Islet precursor cell (in vitro differentiated cells): ENCODE measurements around the gene HS1BP3.
A peak's percentile ranks its signal among the peaks of the same experiment; 100 is the strongest.

Experiments used
- DNase-seq: peaks from one replicate; pipeline ENCODE4 v3.0.0-alpha.2; 2018

Gene HS1BP3

GRCh38 chr2:20674974-20675679, 24.2 kb upstream of the HS1BP3 start:
- DNase-seq: peak; percentile 64

- no peak for DNase-seq
These were observed 23.5 kb upstream of the HS1BP3 start for GRCh38 chr2:20674309-20674965.

GRCh38 chr2:20673686-20674308, 22.9 kb upstream of the HS1BP3 start:
- no peak for DNase-seq

- peak; percentile 74 for DNase-seq
These were observed 21.5 kb upstream of the HS1BP3 start for GRCh38 chr2:20672201-20672951.

GRCh38 chr2:20671736-20672080, 20.8 kb upstream of the HS1BP3 start:
- no peak for DNase-seq

- DNase-seq: no peak
These were observed 20.3 kb upstream of the HS1BP3 start for GRCh38 chr2:20671036-20671735.

GRCh38 chr2:20670315-20671035, 19.6 kb upstream of the HS1BP3 start:
- no peak for DNase-seq

GRCh38 chr2:20669562-20670314, 18.8 kb upstream of the HS1BP3 start:
- no peak for DNase-seq

DNA sequence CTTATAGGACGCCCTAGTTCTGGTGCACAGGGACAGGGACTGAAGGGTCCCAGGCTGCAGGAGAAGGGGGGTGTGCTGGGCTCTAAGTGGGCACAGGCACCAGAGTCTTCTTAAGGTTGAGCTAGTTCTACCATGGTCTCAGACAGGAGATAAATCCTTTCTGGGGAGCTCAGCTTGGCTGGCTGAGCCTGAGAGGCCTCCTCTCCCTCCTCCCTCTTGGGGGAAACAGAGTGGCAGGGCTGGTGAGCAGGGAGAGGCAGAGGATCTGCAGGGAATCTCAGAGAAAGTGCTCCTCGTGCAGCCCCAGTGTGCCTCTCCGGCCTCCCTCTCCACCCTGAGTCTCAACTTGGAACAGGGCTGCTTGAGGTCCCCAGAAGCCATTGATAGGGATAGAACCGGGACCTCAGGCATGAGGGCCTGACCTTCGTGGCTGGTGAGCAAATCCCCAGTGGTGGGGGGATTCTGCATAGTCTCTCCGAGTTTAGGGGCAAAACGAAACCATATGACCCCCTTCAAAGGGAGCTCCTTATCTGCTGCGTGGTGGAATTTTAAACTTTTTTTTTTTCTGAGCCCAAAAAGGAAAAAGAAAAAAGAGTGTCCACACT, 18.1 kb upstream of the HS1BP3 start:
- DNase-seq: no peak

GRCh38 chr2:20668451-20668850, 17.6 kb upstream of the HS1BP3 start:
- DNase-seq: no peak

DNA sequence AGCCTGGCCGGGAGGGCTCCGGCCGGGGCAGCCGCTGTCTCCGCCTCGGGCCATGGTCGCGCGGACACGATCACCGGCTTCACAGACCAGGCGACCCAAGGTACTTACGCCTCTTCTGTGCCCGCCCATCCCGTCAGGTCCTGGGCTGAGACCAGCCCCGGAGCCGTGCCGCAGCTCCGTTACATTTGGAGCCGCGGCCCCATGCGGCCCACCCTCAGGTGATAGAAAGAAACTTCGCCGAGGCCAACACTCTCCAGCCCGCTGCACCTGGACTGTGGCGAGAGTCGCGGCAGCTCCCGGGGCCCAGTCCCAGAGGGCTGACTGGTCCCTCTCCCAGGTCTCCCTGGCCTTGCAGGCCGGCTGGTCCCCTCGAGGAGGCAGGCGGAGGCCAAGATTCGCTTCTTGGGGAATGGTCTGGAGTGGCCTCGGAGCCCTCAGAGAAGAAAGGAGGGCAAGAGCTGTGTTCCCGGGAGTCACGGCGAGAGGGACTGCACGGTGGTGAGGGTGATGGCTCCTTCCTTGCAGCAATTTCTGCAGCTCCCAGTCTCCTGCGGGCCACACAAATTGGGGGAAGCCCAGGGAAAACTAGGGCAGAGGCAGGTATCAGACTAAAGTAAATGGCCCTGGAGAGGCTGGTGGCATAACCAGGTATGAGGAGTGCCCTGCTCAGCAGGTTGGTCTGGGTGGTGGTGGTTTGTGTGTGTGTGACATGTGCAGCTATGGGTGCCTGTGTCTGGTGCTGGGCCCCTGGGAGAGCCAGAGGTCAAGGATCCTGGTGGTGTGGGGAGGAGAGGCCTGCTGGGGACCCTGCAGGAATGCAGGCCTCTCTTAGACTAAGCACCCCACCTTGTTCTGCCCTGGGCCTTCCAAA, 16.9 kb upstream of the HS1BP3 start:
- DNase-seq: no peak

DNA sequence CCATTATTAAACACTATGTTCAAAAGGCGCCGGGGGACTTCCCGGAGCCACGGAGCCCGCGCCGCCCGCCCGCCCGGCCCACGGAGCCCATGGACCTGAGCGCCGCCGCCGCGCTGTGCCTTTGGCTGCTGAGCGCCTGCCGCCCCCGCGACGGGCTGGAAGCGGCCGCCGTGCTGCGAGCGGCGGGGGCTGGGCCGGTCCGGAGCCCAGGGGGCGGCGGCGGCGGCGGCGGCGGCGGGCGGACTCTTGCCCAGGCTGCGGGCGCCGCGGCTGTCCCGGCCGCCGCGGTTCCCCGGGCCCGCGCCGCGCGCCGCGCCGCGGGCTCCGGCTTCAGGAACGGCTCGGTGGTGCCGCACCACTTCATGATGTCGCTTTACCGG, 16.2 kb upstream of the HS1BP3 start:
- no peak for DNase-seq

DNA sequence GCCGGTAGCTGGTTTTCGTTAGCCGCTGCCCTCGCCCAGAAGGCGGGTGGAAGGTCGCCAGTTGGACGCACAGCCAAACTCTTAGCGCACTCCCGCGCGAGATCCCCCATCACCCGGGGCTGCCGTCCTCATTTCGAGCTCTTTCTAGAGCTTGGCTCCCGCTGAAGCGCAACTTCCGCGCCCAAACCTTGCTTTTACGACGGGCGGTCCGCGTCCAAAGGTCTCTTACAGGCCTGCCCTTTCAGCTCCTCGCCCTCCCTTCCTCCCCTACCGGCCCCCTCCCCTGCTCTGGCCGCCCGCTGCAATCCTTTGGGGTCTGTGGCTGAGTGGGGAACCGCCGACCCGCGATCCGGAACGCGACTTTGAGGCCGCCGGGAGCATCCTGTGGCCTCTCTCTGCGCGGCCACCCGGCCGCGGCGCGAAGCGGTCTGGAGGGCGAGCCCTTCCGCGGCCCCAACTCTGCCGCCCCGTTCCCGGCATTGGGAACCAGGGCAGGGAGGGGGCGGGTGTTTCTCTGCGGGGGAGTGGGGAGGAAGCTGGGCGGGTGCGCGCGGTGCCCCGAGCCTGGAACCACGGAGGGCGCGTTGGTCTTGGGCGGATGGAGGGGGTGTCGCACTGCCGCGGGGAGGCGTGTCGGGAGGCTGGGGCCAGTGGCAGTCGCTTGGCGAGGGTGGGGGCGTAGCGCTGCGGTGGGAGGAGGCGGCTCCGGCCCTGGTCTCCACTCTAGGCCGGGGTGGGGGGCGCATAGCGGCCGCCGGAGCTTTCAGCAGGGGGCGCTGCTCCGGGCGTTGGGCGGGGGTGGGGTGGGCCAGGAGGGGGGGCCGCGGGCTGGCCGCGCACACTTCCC, 15.6 kb upstream of the HS1BP3 start, which contains the start of gene GDF7:
TSS of gene GDF7 (plus strand) at position 841 of the 847 bp plus-strand sequence. CDS start 96 bp downstream, outside the sequence.
- no peak for DNase-seq

- no peak for DNase-seq
These were observed 15.1 kb upstream of the HS1BP3 start for GRCh38 chr2:20666005-20666303.

DNA sequence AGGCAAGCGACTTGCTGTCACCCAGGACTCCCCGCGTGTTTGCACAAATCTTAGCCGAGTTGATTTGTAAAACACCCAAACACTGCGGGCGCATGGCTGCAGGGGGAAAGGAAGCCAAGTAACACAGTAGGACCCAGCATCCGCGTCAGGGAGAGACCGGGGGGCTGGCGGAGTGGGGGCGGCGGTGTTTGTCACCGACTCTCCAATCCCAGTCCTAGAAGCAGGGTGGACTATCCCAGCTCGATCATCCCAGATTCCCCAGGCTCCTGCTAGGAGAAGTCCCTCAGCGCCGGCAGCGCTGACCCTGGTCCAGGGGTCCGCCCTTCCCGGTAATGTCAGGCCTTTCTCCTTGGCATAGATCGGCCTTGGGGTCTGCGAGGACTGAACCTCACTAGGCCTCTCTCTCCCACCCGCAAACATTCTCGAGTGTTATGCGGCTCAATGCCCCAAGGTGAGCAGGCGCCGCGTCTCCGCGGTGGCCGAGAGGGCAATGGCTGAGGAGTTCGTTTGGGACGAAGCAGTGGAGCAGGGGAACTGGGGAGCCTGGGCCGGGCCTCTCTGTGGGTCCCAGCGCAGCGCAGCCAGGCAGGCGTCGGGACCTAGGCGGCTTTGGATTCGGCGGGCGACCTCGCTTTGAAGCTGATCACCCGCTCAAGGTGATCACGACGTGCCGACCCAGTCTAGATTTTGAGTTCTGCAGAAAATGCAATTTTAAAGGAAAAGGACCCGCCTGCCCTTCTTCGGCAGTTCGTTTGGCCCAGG, 14.5 kb upstream of the HS1BP3 start:
- DNase-seq: no peak

DNA sequence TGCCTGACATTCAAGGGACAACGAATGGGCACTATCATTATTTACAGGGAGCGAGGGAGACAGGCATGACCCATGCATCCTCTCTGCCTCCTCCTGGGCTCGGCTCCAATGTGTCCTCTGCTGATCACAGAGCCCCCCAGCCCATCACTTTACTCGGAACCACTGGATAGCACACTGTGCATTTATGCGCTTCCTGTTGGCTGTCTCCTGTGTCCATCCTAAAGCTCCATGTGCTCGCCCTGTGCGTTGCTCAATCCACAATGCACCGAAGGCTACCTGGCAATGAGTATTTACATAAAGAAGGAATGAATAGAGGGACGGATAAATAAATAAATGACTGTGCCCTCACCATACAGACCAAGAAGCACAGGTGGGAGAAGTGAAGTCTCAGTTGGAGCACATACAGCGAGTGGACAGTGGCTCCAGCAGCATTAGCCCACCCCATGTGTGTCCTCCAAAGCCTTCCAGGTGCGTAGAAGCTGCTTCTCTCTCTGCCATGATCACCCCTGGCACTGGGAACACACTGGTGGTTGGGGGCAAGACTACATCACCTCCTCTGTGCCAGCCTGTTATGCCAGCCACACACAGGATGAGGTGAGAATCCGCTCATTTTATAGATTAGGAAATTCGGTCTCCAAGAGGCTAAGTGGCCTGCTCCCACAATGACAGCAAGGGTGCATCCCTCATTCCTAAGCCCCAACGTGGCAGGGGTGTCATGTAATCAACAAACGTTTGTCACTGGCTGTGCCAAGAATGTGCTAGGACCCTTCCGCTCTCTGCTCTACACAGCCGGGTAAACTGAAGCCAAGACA, 13.7 kb upstream of the HS1BP3 start:
- no peak for DNase-seq

DNA sequence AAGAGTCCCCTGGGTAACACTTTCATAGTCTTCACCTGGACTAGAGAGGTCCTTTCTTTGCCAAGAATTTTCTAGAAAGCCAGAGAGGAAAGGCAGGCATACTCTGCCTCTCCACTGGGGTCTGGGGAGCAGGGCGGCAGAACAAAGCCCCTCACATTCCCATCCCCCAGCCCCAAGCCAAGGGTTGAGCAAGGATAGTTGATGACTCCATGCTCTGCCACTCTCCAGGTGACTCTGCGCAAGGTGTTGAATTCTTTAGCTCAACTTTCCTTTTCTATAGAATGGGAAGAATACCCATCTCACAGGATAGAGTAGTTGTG, 13.1 kb upstream of the HS1BP3 start:
- DNase-seq: no peak
